Adrenal gland (tissue), 12 donors: ENCODE results near the gene CDHR1. TPM values are rescaled to one million over a fixed set of nuclear protein-coding genes. Genes with fewer than 3 reads are reported as not detected.

Source experiments
- DNase-seq, 7 donors: peaks; one replicate each; pipeline ENCODE4 v3.0.0-alpha.2; 2019 to 2020
- H3K27ac ChIP-seq, 5 donors: fragments of 200-600 bp; sonication (generic) in 4 of 5; 1 replicate in 3 of 5; 2 replicates in 2 of 5; pipeline versions ENCODE4 v1.5.1 to v1.8.0; 2016 to 2020; ENCODE audit warnings: mild to moderate bottlenecking in 1 of 5
- H3K27me3 ChIP-seq: fragments of 200-600 bp; 2 replicates; pipeline ENCODE4 v1.8.0; 2021
- H3K36me3 ChIP-seq, 2 donors: fragments of 200-600 bp; replicated peaks in 1 of 2; 1 replicate in 1 of 2; 2 replicates in 1 of 2; pipeline versions ENCODE4 v1.5.1 to v1.8.0; 2018 to 2022
- H3K4me1 ChIP-seq, 2 donors: fragments of 200-600 bp; replicated peaks in 1 of 2; 1 replicate in 1 of 2; 2 replicates in 1 of 2; pipeline versions ENCODE4 v1.5.1 to v1.8.0; 2018 to 2021
- H3K4me3 ChIP-seq, 4 donors: fragments of 200-600 bp; sonication (generic) in 3 of 4; one replicate each; pipeline ENCODE4 v1.5.1; 2016 to 2018
- H3K9me3 ChIP-seq, 3 donors: fragments of 200-600 bp; sonication (generic) in 1 of 3; replicated peaks in 1 of 3; 1 replicate in 2 of 3; 2 replicates in 1 of 3; pipeline versions ENCODE4 v1.5.1 to v1.8.0; 2016 to 2021
- CTCF ChIP-seq, 6 experiments: fragments of 450-650 bp in 4 of 6; fragments of 200-600 bp in 2 of 6; sonication (generic) in 1 of 6; IDR thresholded peaks; 1 replicate in 5 of 6; 2 replicates in 1 of 6; pipeline versions ENCODE4 v1.5.1 to v1.8.0; 2016 to 2021; ENCODE audit warnings: antibody characterized with exemption in 6 of 6, mild to moderate bottlenecking in 2 of 6, moderate library complexity in 1 of 6
- POLR2A ChIP-seq, 2 donors: fragments of 450-650 bp; IDR thresholded peaks; one replicate each; pipeline ENCODE4 v1.6.1; 2017; ENCODE audit warnings: antibody characterized with exemption in 2 of 2, mild to moderate bottlenecking in 2 of 2, moderate library complexity in 1 of 2
- WGBS, 4 donors: extraction: QIAGEN DNeasy Blood & Tissue Kit in 2 of 4; methylation state at CpG; one replicate each; pipeline versions ENCODE4 v1.1.5 to v1.1.7; 2013 to 2017; 5-methylcytosine and 5-hydroxymethylcytosine counted together
- intact Hi-C, 2 donors: fragments of 100-400 bp; cut with DNase I; formaldehyde crosslinking; loops; one replicate each; pipeline versions ENCODE4 v1.14.1 to v1.15.0; 2022 to 2023
- polyA plus RNA-seq, 3 donors: library from polyadenylated mRNA; stranded (reverse); fragments of 200-250 nt in 2 of 3; fragments of 350-450 nt in 1 of 3; fragmentation: Illumina TruSeq in 1 of 3; extraction: RNeasy Lipid Tissue Mini Kit (QIAGEN cat#74804) in 1 of 3; gene quantifications; one replicate each; pipeline ENCODE4 v1.2.3, GENCODE V29; 2013 to 2014
- total RNA-seq, 9 donors: library from RNA; depleted of rRNA in 4 of 9; stranded (reverse); fragments of >200 nt in 4 of 9; fragments of 120-200 nt in 1 of 9; fragmentation: NEBNext Ultra II Directional in 1 of 9; extraction: Animal tissue kit (Norgen Biotek cat#: 25700) in 1 of 9; gene quantifications; one replicate each; pipeline versions ENCODE4 v1.1.0 to v1.2.4, GENCODE V29; 2013 to 2023
- donor health status: healthy with polysubstance abuse.
- donor health status: Bipolar disorder and iron deficiency.
- donor health status: DM: yes; HTN: yes; CAD: no.
- donor health status: DM: no; HTN: no; CAD: no.
- donor health status: DM: no; HTN: no; CAD: no.
- donor health status: DM: yes; HTN: yes; CAD: no.

The CDHR1 gene
- total and polyA plus RNA-seq, 12 donors = 0.09 to 7.7 (median 0.47) TPM

- peak; percentile 49 to 69 (median 62) for TF ChIP-seq CTCF (IDR thresholded peaks at IDR 0.05)
- TF ChIP-seq POLR2A (IDR thresholded peaks at IDR 0.05) = no peak
- intact Hi-C loops = no loop called here
- no peaks in the 10 kb centered on the region for H3K36me3 ChIP-seq
- peak; percentile 38 to 80 (median 58) for DNase-seq
- H3K27ac ChIP-seq = no peak overlapping the region
- no peaks in the 10 kb centered on the region for H3K9me3 ChIP-seq
- 29 to 52% (median 33%) methylated on average over 6 to 8 of the region's 8 CpGs for whole genome bisulfite sequencing, 4 donors
- H3K27me3 ChIP-seq = no peaks in the 10 kb centered on the region
- no peak overlapping the region for H3K4me3 ChIP-seq
- H3K4me1 ChIP-seq = no peaks in the 10 kb centered on the region
Observed at GRCh38 chr10:84205049-84205852, 10.9 kb downstream of the CDHR1 start.

- TF ChIP-seq POLR2A (IDR thresholded peaks at IDR 0.05) (no peak), CTCF (IDR thresholded peaks at IDR 0.05) (no peak)
- H3K36me3 ChIP-seq = no peaks in the 10 kb centered on the region
- H3K4me3 ChIP-seq = no peak overlapping the region
- no peaks in the 10 kb centered on the region for H3K9me3 ChIP-seq
- WGBS, 4 donors = 56 to 66% (median 62%) methylated on average over 6 of the region's 6 CpGs
- H3K27me3 ChIP-seq = no peaks in the 10 kb centered on the region
- intact Hi-C loops = no loop called here
- no peak for DNase-seq
- no peak overlapping the region for H3K27ac ChIP-seq
- H3K4me1 ChIP-seq = no peaks in the 10 kb centered on the region
Observed at GRCh38 chr10:84205853-84206525, 11.7 kb downstream of the CDHR1 start.

- Histone ChIP-seq H3K4me3 (no peak overlapping the region), H3K36me3 (no peaks in the 10 kb centered on the region), H3K4me1 (no peaks in the 10 kb centered on the region), H3K27ac (no peak overlapping the region), H3K9me3 (no peaks in the 10 kb centered on the region), H3K27me3 (no peaks in the 10 kb centered on the region)
- TF ChIP-seq POLR2A (IDR thresholded peaks at IDR 0.05) (no peak), CTCF (IDR thresholded peaks at IDR 0.05) (no peak)
- intact Hi-C loops = no loop called here
- DNase-seq = no peak
- WGBS, 4 donors = 78 to 83% (median 79%) methylated on average over 6 to 10 of the region's 10 CpGs
Observed at GRCh38 chr10:84208023-84208422, 13.7 kb downstream of the CDHR1 start.

GRCh38 chr10:84211566-84211965 is 17.2 kb downstream of the CDHR1 start:
- H3K9me3 ChIP-seq = no peaks in the 10 kb centered on the region
- WGBS, 4 donors = 78 to 94% (median 86%) methylated on average over 2 of the region's 2 CpGs
- no peak for TF ChIP-seq CTCF (IDR thresholded peaks at IDR 0.05)
- TF ChIP-seq POLR2A (IDR thresholded peaks at IDR 0.05) = no peak
- intact Hi-C loops = no loop called here
- DNase-seq = no peak
- no peaks in the 10 kb centered on the region for H3K36me3 ChIP-seq
- H3K27ac ChIP-seq = no peak overlapping the region
- H3K4me3 ChIP-seq = no peak overlapping the region
- no peaks in the 10 kb centered on the region for H3K27me3 ChIP-seq
- H3K4me1 ChIP-seq = no peaks in the 10 kb centered on the region
